Caco-2 (cell line): ENCODE results near the gene BANF2. TPM values are rescaled to one million over a fixed set of nuclear protein-coding genes. Genes with fewer than 3 reads are reported as not detected.

Experiments
- BruUV-seq: library from RNA; stranded (reverse); fragments of 400-500 nt; replicated peaks from 2 replicates; lab custom pipeline; 2021; lab: Mats Ljungman, UMichigan
- CTCF ChIA-PET: fragments of 300-600 bp; sonication (Branson Sonifier 250); formaldehyde crosslinking; loops from one replicate; lab custom pipeline; 2022; ENCODE audit warnings: antibody characterized with exemption; lab: Charles Lee
- POLR2A ChIA-PET: fragments of 300-600 bp; sonication (Branson Sonifier 250); formaldehyde crosslinking; loops from one replicate; lab custom pipeline; 2022; ENCODE audit warnings: antibody characterized with exemption; lab: Charles Lee
- DNase-seq, 2 experiments: peaks; one replicate each; pipeline versions ENCODE4 v3.0.0 to v3.0.0-alpha.2; 2020 to 2022
- H3K27me3 ChIP-seq: replicated peaks from 2 replicates; pipeline ENCODE4 v1.6.0; 2011; ENCODE audit warnings: low read length; ENCODE audit not compliant: control insufficient read depth, insufficient read depth
- H3K36me3 ChIP-seq: 2 replicates; pipeline ENCODE4 v1.5.1; 2011; ENCODE audit warnings: low read length; ENCODE audit not compliant: control insufficient read depth, insufficient read depth
- H3K4me1 ChIP-seq: fragments of 250-450 bp; sonication (Bioruptor Pico); 2 replicates; pipeline ENCODE4 v1.5.1; 2020; ENCODE audit warnings: mild to moderate bottlenecking
- H3K4me3 ChIP-seq: 2 replicates; pipeline ENCODE4 v1.5.1; 2011; ENCODE audit warnings: low read depth, mild to moderate bottlenecking, control low read depth, low read length
- H3K9me3 ChIP-seq: fragments of 250-450 bp; sonication (Bioruptor Pico); 2 replicates; pipeline ENCODE4 v1.5.1; 2020; ENCODE audit warnings: mild to moderate bottlenecking, moderate library complexity
- H3K27ac Mint-ChIP-seq: one replicate; pipeline ENCODE4 v1.8.0; 2022; ENCODE audit warnings: mixed read lengths; ENCODE audit not compliant: unreplicated experiment
- H3K27me3 Mint-ChIP-seq: one replicate; pipeline ENCODE4 v1.8.0; 2022; ENCODE audit warnings: mixed read lengths; ENCODE audit not compliant: insufficient read depth, unreplicated experiment
- H3K36me3 Mint-ChIP-seq: one replicate; pipeline ENCODE4 v1.8.0; 2022; ENCODE audit warnings: mild to moderate bottlenecking, mixed read lengths; ENCODE audit not compliant: insufficient read depth, unreplicated experiment
- H3K4me1 Mint-ChIP-seq: one replicate; pipeline ENCODE4 v1.8.0; 2022; ENCODE audit warnings: low read depth, mixed read lengths; ENCODE audit not compliant: unreplicated experiment
- H3K4me3 Mint-ChIP-seq: one replicate; pipeline ENCODE4 v1.8.0; 2022; ENCODE audit warnings: mild to moderate bottlenecking, moderate library complexity, mixed read lengths; ENCODE audit not compliant: unreplicated experiment
- H3K9me3 Mint-ChIP-seq: one replicate; pipeline ENCODE4 v1.8.0; 2022; ENCODE audit warnings: mixed read lengths; ENCODE audit not compliant: unreplicated experiment
- CTCF ChIP-seq, 2 experiments: fragments of 200-600 bp in 1 of 2; IDR thresholded peaks; 1 replicate in 1 of 2; 2 replicates in 1 of 2; pipeline versions ENCODE4 v1.5.1 to v1.8.0; 2011 to 2022; ENCODE audit warnings: antibody characterized with exemption in 1 of 2, control low read depth in 1 of 2, inconsistent platforms in 1 of 2, low read depth in 1 of 2, low read length in 1 of 2, mild to moderate bottlenecking in 1 of 2, moderate library complexity in 1 of 2; ENCODE audit not compliant: insufficient read depth in 1 of 2, severe bottlenecking in 1 of 2, unreplicated experiment in 1 of 2
- intact Hi-C: fragments of 100-400 bp; cut with micrococcal nuclease; formaldehyde crosslinking; loops from one replicate; pipeline ENCODE4 v1.10.0; 2022; ENCODE audit not compliant: unreplicated experiment
- total RNA-seq: library from RNA; stranded (reverse); gene quantifications from 2 replicates; pipeline ENCODE4 v1.2.3, GENCODE V29; 2022

BANF2 gene
- total RNA-seq, 1 experiment from 2014 or later = 2.1 TPM

GRCh38 chr20:17679941-17680835, 19.6 kb upstream of the BANF2 start:
- POLR2A ChIA-PET = interaction anchor here (0.5 kb wide), 1 partner anchor 517 kb away, joined by 4 read pairs; no protein-coding TSS in a partner anchor
- BruUV-seq = TSS peak; percentile 16
- Mint-ChIP-seq H3K4me1 (peaks cover 66% of the 10 kb centered on the region), H3K4me3 (peak overlapping the region; percentile 85), H3K36me3 (peaks cover 79% of the 10 kb centered on the region), H3K27ac (peak overlapping the region; percentile 81), H3K9me3 (no peaks in the 10 kb centered on the region), H3K27me3 (no peaks in the 10 kb centered on the region)
- CTCF ChIA-PET = interaction anchor here (0.7 to 1.8 kb wide), 3 partner anchors 29 to 259 kb away, joined by 4 to 9 read pairs (median 5); no protein-coding TSS in a partner anchor
- intact Hi-C loops = loop anchor here (5.0 to 10.0 kb wide), 3 partner anchors 77 to 315 kb away; no protein-coding TSS in a partner anchor
- Histone ChIP-seq H3K27me3 (no peaks in the 10 kb centered on the region), H3K4me3 (peak overlapping the region; percentile 92), H3K9me3 (no peaks in the 10 kb centered on the region), H3K4me1 (peaks cover 62% of the 10 kb centered on the region), H3K36me3 (peaks cover 13% of the 10 kb centered on the region)
- TF ChIP-seq CTCF (IDR thresholded peaks at IDR 0.05; ENCODE audit: insufficient read depth in 1 of 2, low read depth in 1 of 2, low read length in 1 of 2, severe bottlenecking in 1 of 2, unreplicated experiment in 1 of 2) = no peak
- DNase-seq = peak; percentile 74 to 90

- BruUV-seq = no TSS peak
- Mint-ChIP-seq H3K27me3 (no peaks in the 10 kb centered on the region), H3K27ac (peak overlapping the region; percentile 81), H3K36me3 (peaks cover 70% of the 10 kb centered on the region), H3K4me1 (peaks cover 65% of the 10 kb centered on the region), H3K4me3 (peak overlapping the region; percentile 85), H3K9me3 (peaks cover 5% of the 10 kb centered on the region)
- peaks cover 4% of the 10 kb centered on the region for H3K9me3 ChIP-seq
- no peaks in the 10 kb centered on the region for H3K27me3 ChIP-seq
- POLR2A ChIA-PET = interaction anchor here (0.5 to 1.8 kb wide), 3 partner anchors 28 to 516 kb away, joined by 3 to 23 read pairs (median 4); no protein-coding TSS in a partner anchor
- peak; percentile 80 to 92 for DNase-seq
- intact Hi-C loops = loop anchor here (5.0 to 10.0 kb wide), 3 partner anchors 76 to 314 kb away; no protein-coding TSS in a partner anchor
- H3K4me3 ChIP-seq = peak overlapping the region; percentile 92
- peak; percentile 55 to 68 for TF ChIP-seq CTCF (IDR thresholded peaks at IDR 0.05; ENCODE audit: insufficient read depth in 1 of 2, low read depth in 1 of 2, low read length in 1 of 2, severe bottlenecking in 1 of 2, unreplicated experiment in 1 of 2)
- peaks cover 63% of the 10 kb centered on the region for H3K4me1 ChIP-seq
- H3K36me3 ChIP-seq = peaks cover 9% of the 10 kb centered on the region
- CTCF ChIA-PET = interaction anchor here (0.6 to 2.2 kb wide), 5 partner anchors 29 to 614 kb away, joined by 5 to 26 read pairs (median 5); no protein-coding TSS in a partner anchor
Observed at GRCh38 chr20:17680836-17681725, 18.7 kb upstream of the BANF2 start.
